Aorta (tissue), 5 donors: ENCODE measurements around the gene UGT1A6. TPM values are rescaled to one million over a fixed set of nuclear protein-coding genes. Genes with fewer than 3 reads are reported as not detected.
"Not testable (repeated sequence)": the region's sequence is repeated elsewhere in the genome, so short reads cannot be mapped to it uniquely, and the experiment has no call there.

Source experiments
- ATAC-seq: fragments of 200-7000 bp; cut with Tn5 transposase; one replicate; pipeline ENCODE4 v1.9.1; 2022; ENCODE audit warnings: moderate library complexity; ENCODE audit not compliant: low FRiP score
- DNase-seq, 2 donors: peaks; one replicate each; pipeline ENCODE4 v3.0.0-alpha.2; 2020
- H3K27ac ChIP-seq, 2 donors: one replicate each; pipeline ENCODE4 v1.5.1; 2013; ENCODE audit warnings: low read length in 2 of 2, mild to moderate bottlenecking in 2 of 2, moderate library complexity in 2 of 2, control low read depth in 1 of 2, inconsistent platforms in 1 of 2, low read depth in 1 of 2
- H3K27me3 ChIP-seq, 2 donors: one replicate each; pipeline ENCODE4 v1.6.1; 2013; ENCODE audit warnings: control low read depth in 1 of 2, low read length in 1 of 2, mild to moderate bottlenecking in 1 of 2, moderate library complexity in 1 of 2; ENCODE audit not compliant: insufficient read depth in 2 of 2, control insufficient read depth in 1 of 2
- H3K36me3 ChIP-seq, 2 donors: one replicate each; pipeline ENCODE4 v1.6.1; 2013; ENCODE audit warnings: control low read depth in 1 of 2, low read length in 1 of 2, mild to moderate bottlenecking in 1 of 2; ENCODE audit not compliant: insufficient read depth in 2 of 2, control insufficient read depth in 1 of 2
- H3K4me1 ChIP-seq, 2 donors: one replicate each; pipeline ENCODE4 v1.6.1; 2013; ENCODE audit warnings: low read length in 2 of 2, control low read depth in 1 of 2, mild to moderate bottlenecking in 1 of 2, moderate library complexity in 1 of 2; ENCODE audit not compliant: insufficient read depth in 2 of 2, control insufficient read depth in 1 of 2
- H3K4me3 ChIP-seq, 2 donors: one replicate each; pipeline ENCODE4 v1.5.1; 2013; ENCODE audit warnings: low read length in 2 of 2, control low read depth in 1 of 2, mild to moderate bottlenecking in 1 of 2
- H3K9me3 ChIP-seq: one replicate; pipeline ENCODE4 v1.6.1; 2013; ENCODE audit warnings: mild to moderate bottlenecking, low read length; ENCODE audit not compliant: control insufficient read depth
- WGBS, 2 donors: extraction: QIAGEN DNeasy Blood & Tissue Kit; methylation state at CpG; one replicate each; pipeline ENCODE4 v1.1.7; 2013; 5-methylcytosine and 5-hydroxymethylcytosine counted together
- intact Hi-C, 2 donors: fragments of 100-400 bp; cut with DNase I; formaldehyde crosslinking; loops; one replicate each; pipeline versions ENCODE4 v1.14.2 to v1.15.0; 2022
- polyA plus RNA-seq, 2 donors: library from polyadenylated mRNA; stranded (reverse); fragments of 200-250 nt; gene quantifications; one replicate each; pipeline ENCODE4 v1.2.3, GENCODE V29; 2013
- total RNA-seq, 2 donors: library from RNA; stranded (reverse); fragmentation: NEBNext Ultra II Directional; extraction: Animal tissue kit (Norgen Biotek cat#: 25700); gene quantifications; one replicate each; pipeline ENCODE4 v1.2.1, GENCODE V29; 2021
- donor health status: healthy with polysubstance abuse.
- donor health status: Bipolar disorder and iron deficiency.
- donor health status: DM: no; HTN: no; CAD: no.
- donor health status: DM: no; HTN: no; CAD: no.
- donor health status: DM: yes; HTN: yes; CAD: no.

Gene UGT1A6
- total and polyA plus RNA-seq, 4 donors: 0.33 TPM; not detected in 3

- H3K4me1 ChIP-seq, H3K27me3 ChIP-seq, DNase-seq, ATAC-seq, H3K4me3 ChIP-seq, H3K36me3 ChIP-seq, intact Hi-C loops, H3K27ac ChIP-seq, H3K9me3 ChIP-seq: not testable (repeated sequence)
- 80 to 92% methylated on average over 2 of the region's 2 CpGs for WGBS, 2 donors
Observed at GRCh38 chr2:233750689-233751088, 58.0 kb downstream of the UGT1A6 start.

GRCh38 chr2:233751212-233752009 lies 58.7 kb downstream of the UGT1A6 start:
- H3K36me3 ChIP-seq, ATAC-seq, H3K4me1 ChIP-seq, H3K4me3 ChIP-seq, DNase-seq, intact Hi-C loops, H3K27me3 ChIP-seq, H3K9me3 ChIP-seq, H3K27ac ChIP-seq: not testable (repeated sequence)
- WGBS, 2 donors: 66 to 71% methylated on average over 2 of the region's 2 CpGs

- DNase-seq (no peak), ATAC-seq (no peak)
- Histone ChIP-seq H3K4me1 (no peaks in the 10 kb centered on the region), H3K27me3 (no peaks in the 10 kb centered on the region), H3K36me3 (no peaks in the 10 kb centered on the region), H3K4me3 (no peak overlapping the region), H3K9me3 (no peaks in the 10 kb centered on the region), H3K27ac (no peak overlapping the region)
- WGBS, 2 donors: 87 to 92% methylated on average over 37 to 44 of the region's 44 CpGs
- intact Hi-C loops: no loop called here
Observed at GRCh38 chr2:233754872-233755611, 62.4 kb downstream of the UGT1A6 start.

- ATAC-seq: no peak
- Histone ChIP-seq H3K27ac (no peak overlapping the region), H3K27me3 (no peaks in the 10 kb centered on the region), H3K4me3 (no peak overlapping the region), H3K4me1 (no peaks in the 10 kb centered on the region), H3K9me3 (no peaks in the 10 kb centered on the region), H3K36me3 (no peaks in the 10 kb centered on the region)
- intact Hi-C loops: no loop called here
- DNase-seq: no peak
- whole genome bisulfite sequencing, 2 donors: 75 to 77% methylated on average over 7 of the region's 7 CpGs
Observed at GRCh38 chr2:233756429-233757081, 63.9 kb downstream of the UGT1A6 start.

- H3K4me1 ChIP-seq: no peaks in the 10 kb centered on the region
- DNase-seq (no peak), ATAC-seq (no peak)
- H3K4me3 ChIP-seq: no peak overlapping the region
- no peak overlapping the region for H3K27ac ChIP-seq
- H3K36me3 ChIP-seq: no peaks in the 10 kb centered on the region
- H3K27me3 ChIP-seq: no peaks in the 10 kb centered on the region
- no peaks in the 10 kb centered on the region for H3K9me3 ChIP-seq
- intact Hi-C loops: no loop called here
Observed at GRCh38 chr2:233758141-233758540, 65.5 kb downstream of the UGT1A6 start.

- no peaks in the 10 kb centered on the region for H3K4me1 ChIP-seq
- H3K36me3 ChIP-seq: no peaks in the 10 kb centered on the region
- H3K27me3 ChIP-seq: no peaks in the 10 kb centered on the region
- DNase-seq: no peak
- intact Hi-C loops: no loop called here
- WGBS, 2 donors: 87 to 96% methylated on average over 2 of the region's 2 CpGs
- no peaks in the 10 kb centered on the region for H3K9me3 ChIP-seq
- no peak overlapping the region for H3K4me3 ChIP-seq
- H3K27ac ChIP-seq: no peak overlapping the region
- no peak for ATAC-seq
Observed at GRCh38 chr2:233758849-233759248, 66.2 kb downstream of the UGT1A6 start.

GRCh38 chr2:233760043-233760442 lies 67.4 kb downstream of the UGT1A6 start, which contains the start of gene UGT1A1:
Gene UGT1A1, plus strand, starts transcription at chr2:233760270. Its CDS starts 18 bp downstream, at chr2:233760288.
- intact Hi-C loops: no loop called here
- Histone ChIP-seq H3K27ac (no peak within 1 kb of the TSS), H3K9me3 (no peaks in the 10 kb centered on the region), H3K27me3 (no peaks in the 10 kb centered on the region), H3K4me1 (no peaks in the 10 kb centered on the region), H3K4me3 (no peak within 1 kb of the TSS), H3K36me3 (no peaks in the 10 kb centered on the region)
- ATAC-seq: no peak
- DNase-seq: no peak
- WGBS, 2 donors: 93 to 94% methylated on average over 6 of the region's 6 CpGs

- intact Hi-C loops: no loop called here
- no peak for ATAC-seq
Observed at GRCh38 chr2:233761040-233761769, 68.5 kb downstream of the UGT1A6 start.

More at GRCh38 chr2:233761040-233761769, 68.5 kb downstream of the UGT1A6 start:
- Histone ChIP-seq H3K27ac (no peak overlapping the region), H3K36me3 (no peaks in the 10 kb centered on the region), H3K27me3 (no peaks in the 10 kb centered on the region), H3K4me1 (no peaks in the 10 kb centered on the region), H3K4me3 (no peak overlapping the region), H3K9me3 (no peaks in the 10 kb centered on the region)
- WGBS, 2 donors: 78 to 83% methylated on average over 4 of the region's 4 CpGs
- no peak for DNase-seq
